ENCODE measurements around the gene TERF2IP.

Gene TERF2IP

GRCh38 chr16:75635036-75635435 lies 12.5 kb upstream of the TERF2IP start:
- no peak for DNase-seq (ENCODE audit: low read depth in 2 of 2)

GRCh38 chr16:75640598-75640997 lies 7.0 kb upstream of the TERF2IP start:
- no peak for DNase-seq (ENCODE audit: low read depth in 2 of 2)

GRCh38 chr16:75644240-75645012 lies 3.1 kb upstream of the TERF2IP start:
- DNase-seq (ENCODE audit: low read depth in 2 of 2): no peak

GRCh38 chr16:75647112-75647491 lies 471 bp upstream of the TERF2IP start:
- DNase-seq (ENCODE audit: low read depth in 2 of 2): no peak

- DNase-seq (ENCODE audit: low read depth in 2 of 2): peak; percentile 76 to 80
Measured at GRCh38 chr16:75648265-75649076, 898 bp downstream of the TERF2IP start.

GRCh38 chr16:75653922-75654321 lies 6.3 kb downstream of the TERF2IP start:
- DNase-seq (ENCODE audit: low read depth in 2 of 2): no peak

GRCh38 chr16:75658175-75658574 lies 10.6 kb downstream of the TERF2IP start:
- DNase-seq (ENCODE audit: low read depth in 2 of 2): no peak

- DNase-seq (ENCODE audit: low read depth in 2 of 2): no peak
Measured at GRCh38 chr16:75660321-75660720, 12.7 kb downstream of the TERF2IP start.

- DNase-seq (ENCODE audit: low read depth in 2 of 2): no peak
Measured at GRCh38 chr16:75660726-75661302, 13.2 kb downstream of the TERF2IP start.

GRCh38 chr16:75667503-75667902 lies 19.9 kb downstream of the TERF2IP start:
- no peak for DNase-seq (ENCODE audit: low read depth in 2 of 2)

- DNase-seq (ENCODE audit: low read depth in 2 of 2): no peak
Measured at GRCh38 chr16:75676909-75677308, 29.3 kb downstream of the TERF2IP start, which contains the start of gene CPHXL2. Gene CPHXL2, minus strand, starts transcription at chr16:75677009. Its CDS starts 10 bp downstream, at chr16:75676999.

- DNase-seq (ENCODE audit: low read depth in 2 of 2): no peak
Measured at GRCh38 chr16:75679366-75679765, 31.8 kb downstream of the TERF2IP start.

GRCh38 chr16:75682308-75682707 lies 34.7 kb downstream of the TERF2IP start:
- no peak for DNase-seq (ENCODE audit: low read depth in 2 of 2)

GRCh38 chr16:75687361-75687760 lies 39.8 kb downstream of the TERF2IP start:
- DNase-seq (ENCODE audit: low read depth in 2 of 2): no peak

- DNase-seq (ENCODE audit: low read depth in 2 of 2): no peak
Measured at GRCh38 chr16:75695708-75696107, 48.1 kb downstream of the TERF2IP start.

- DNase-seq (ENCODE audit: low read depth in 2 of 2): no peak
Measured at GRCh38 chr16:75697571-75697970, 50.0 kb downstream of the TERF2IP start.

GRCh38 chr16:75701361-75701760 lies 53.8 kb downstream of the TERF2IP start, which contains the start of gene DUXB:
Gene DUXB, minus strand, starts transcription at chr16:75701461. Its CDS starts 43 bp downstream, at chr16:75701418.
- no peak for DNase-seq (ENCODE audit: low read depth in 2 of 2)

GRCh38 chr16:75702242-75702641 lies 54.7 kb downstream of the TERF2IP start:
- no peak for DNase-seq (ENCODE audit: low read depth in 2 of 2)

GRCh38 chr16:75703306-75703705 lies 55.7 kb downstream of the TERF2IP start:
- no peak for DNase-seq (ENCODE audit: low read depth in 2 of 2)
